Measurements from ENCODE around the gene BLACAT1.
A peak's percentile ranks its signal among the peaks of the same experiment; 100 is the strongest.

DNA sequence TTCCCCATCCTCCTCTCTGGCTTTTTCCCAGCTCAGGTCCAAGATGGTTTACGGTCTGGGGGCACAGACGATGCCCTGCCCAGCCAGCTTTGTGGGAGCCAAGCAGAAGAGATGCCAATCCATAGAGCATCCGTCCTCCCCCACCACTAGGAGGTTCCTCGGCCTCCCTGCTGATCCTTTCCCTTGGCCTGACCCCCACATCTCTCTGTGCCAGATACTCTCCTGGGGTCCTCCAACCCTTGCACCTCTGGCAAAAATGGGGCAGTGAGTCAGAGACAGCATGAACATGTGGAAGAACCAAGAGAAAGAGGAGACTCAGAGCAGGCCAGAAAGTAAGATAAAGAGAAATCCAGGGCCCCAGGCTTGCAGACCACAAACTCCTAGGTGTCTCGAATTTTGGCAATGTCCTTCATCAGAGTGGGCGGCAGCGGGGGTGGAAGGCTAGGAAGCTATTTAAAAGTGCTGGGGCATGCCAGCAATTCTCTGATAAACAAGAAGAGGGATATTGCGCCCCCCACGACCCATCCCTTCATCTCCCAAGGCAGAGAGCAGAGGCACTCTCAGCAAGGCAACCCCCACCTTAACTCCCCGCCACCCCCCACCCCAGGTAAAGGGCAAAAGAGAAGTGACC lies 11.4 kb downstream of the BLACAT1 start:
- TF ChIP-seq, protein P1, sequence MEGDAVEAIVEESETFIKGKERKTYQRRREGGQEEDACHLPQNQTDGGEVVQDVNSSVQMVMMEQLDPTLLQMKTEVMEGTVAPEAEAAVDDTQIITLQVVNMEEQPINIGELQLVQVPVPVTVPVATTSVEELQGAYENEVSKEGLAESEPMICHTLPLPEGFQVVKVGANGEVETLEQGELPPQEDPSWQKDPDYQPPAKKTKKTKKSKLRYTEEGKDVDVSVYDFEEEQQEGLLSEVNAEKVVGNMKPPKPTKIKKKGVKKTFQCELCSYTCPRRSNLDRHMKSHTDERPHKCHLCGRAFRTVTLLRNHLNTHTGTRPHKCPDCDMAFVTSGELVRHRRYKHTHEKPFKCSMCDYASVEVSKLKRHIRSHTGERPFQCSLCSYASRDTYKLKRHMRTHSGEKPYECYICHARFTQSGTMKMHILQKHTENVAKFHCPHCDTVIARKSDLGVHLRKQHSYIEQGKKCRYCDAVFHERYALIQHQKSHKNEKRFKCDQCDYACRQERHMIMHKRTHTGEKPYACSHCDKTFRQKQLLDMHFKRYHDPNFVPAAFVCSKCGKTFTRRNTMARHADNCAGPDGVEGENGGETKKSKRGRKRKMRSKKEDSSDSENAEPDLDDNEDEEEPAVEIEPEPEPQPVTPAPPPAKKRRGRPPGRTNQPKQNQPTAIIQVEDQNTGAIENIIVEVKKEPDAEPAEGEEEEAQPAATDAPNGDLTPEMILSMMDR (IDR thresholded peaks at IDR 0.05) = peak in 1 of 3 donors; percentile 19
- TF ChIP-seq POLR2AphosphoS5 (IDR thresholded peaks at IDR 0.05) = no peak
- TF ChIP-seq POLR2A (IDR thresholded peaks at IDR 0.05) = no peak
